GM19468 (cell line): Measurements from ENCODE around the gene RP9.

Experiments
- ATAC-seq: cut with Tn5 transposase; IDR thresholded peaks from one replicate; pipeline ENCODE4 v1.9.1; 2021; ENCODE audit warnings: mild to moderate bottlenecking, moderate library complexity, moderate number of reproducible peaks; ENCODE audit not compliant: unreplicated experiment; ENCODE audit errors: extremely low read depth

Gene RP9, protein sequence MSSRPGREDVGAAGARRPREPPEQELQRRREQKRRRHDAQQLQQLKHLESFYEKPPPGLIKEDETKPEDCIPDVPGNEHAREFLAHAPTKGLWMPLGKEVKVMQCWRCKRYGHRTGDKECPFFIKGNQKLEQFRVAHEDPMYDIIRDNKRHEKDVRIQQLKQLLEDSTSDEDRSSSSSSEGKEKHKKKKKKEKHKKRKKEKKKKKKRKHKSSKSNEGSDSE

DNA sequence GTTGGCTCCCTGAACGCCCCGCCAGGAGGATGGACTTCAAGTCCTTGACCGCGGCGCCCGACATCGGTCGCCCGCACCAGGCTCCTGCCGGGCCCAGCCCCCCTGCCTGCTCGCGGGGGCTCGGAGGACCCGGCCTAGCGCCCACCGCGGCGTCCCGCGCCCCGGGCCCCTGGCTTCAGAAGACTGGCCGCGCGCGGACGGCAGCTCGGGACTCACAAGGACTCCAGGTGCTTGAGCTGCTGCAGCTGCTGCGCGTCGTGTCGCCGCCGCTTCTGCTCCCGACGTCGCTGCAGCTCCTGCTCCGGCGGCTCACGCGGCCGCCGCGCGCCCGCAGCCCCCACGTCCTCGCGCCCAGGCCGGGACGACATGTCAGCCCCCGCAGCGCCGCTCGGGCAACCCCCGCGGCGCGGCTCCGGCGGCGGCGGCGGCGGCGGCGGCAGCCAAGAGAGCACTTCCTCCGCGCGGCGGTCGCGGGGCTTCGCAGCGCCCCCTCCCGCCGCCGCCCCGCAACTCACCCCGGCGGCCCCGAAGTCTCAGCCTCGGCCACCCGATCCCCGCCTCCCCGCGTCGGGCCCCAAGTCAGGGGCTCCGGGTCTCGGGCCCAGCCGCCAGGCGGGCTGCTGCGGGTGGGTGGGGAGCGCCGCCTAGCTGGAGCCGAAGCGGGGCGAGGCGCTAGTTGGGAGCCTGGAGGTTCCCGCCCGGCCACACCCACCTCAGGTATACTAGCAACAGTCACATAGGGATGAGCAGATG is at the start of gene RP9:
TSS of gene RP9 (minus strand) at position 400 of the 753 bp plus-strand sequence. CDS start at position 368, 32 bp downstream.
- peak; percentile 69 for ATAC-seq

DNA sequence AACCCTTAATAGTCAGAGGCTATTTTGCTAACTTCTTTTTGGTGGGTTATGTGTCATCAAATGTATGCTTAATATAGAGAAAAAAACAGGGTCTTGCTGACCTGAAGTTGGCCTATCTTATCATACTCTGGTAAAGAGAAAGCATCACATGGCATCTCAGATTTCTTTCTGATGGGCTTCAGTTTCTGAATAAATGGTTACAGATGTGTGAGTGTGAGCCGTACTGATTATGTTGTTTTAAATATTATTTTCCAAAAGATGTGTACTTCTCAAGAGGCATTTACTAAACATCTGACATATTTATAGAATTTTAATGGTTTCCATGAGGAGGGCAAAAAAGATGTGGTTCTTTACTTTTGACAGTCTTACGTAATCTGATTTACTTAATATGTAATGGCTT is 48.6 kb upstream of the RP9 start:
- no peak for ATAC-seq

- ATAC-seq = no peak
Observed at GRCh38 chr7:33157311-33157710, 48.1 kb upstream of the RP9 start.

DNA sequence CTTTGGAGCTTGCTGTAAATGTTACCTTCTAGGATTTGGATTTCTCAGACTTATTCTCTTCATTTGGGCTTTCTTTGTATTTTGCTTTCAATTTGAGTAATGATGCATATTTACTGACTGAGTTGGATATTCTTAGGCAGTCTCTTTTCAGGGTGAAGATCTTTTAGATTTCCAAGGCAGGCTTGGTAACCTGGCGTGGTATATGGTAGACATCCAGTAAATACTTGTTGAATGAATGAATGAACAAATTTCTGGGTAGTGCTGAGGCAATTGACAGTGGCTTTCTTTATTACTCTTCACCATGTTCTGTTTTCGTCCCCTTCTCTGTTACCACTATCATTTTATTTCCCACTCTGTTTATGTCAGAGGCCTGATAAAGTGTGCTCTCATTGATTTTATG is 47.2 kb upstream of the RP9 start:
- no peak for ATAC-seq

DNA sequence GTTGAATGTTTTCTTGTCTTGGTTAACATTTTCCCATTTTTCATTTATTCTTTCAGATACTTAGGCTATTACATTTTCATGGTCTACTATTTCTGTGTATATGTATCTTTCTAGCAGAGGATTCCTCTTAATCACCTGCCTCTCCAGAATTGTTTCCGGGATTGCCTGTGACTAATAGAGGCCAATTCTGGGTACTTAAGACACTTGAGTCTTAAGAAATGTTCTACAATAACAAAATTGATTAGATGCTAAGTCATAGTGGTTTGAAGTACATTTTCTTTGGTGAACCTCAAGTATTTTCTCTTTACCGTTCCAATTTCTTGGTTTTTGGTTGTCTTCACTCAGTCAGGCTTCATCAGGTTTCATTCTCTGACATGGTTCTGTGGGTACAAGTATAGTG is 46.6 kb upstream of the RP9 start:
- ATAC-seq = no peak

DNA sequence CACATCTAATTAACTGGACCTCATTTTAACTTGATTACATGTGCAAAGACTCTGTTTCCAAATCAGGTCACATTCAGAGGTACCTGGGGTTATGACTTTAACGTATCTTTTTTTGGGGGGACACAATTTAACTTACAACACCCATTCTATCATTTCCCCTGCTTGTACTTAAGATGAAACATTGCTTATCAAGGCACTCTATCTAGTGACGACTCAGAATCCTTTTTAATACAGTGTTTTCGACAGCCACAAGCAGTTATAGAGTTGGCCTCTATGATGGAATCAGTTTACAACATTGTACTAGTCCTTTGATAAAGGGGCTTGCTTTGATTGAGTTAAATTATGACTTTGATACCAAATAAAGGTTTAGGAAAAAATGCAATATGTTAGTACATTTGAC is 42.9 kb upstream of the RP9 start:
- ATAC-seq = no peak

- no peak for ATAC-seq
Observed at GRCh38 chr7:33145156-33145555, 36.0 kb upstream of the RP9 start.

DNA sequence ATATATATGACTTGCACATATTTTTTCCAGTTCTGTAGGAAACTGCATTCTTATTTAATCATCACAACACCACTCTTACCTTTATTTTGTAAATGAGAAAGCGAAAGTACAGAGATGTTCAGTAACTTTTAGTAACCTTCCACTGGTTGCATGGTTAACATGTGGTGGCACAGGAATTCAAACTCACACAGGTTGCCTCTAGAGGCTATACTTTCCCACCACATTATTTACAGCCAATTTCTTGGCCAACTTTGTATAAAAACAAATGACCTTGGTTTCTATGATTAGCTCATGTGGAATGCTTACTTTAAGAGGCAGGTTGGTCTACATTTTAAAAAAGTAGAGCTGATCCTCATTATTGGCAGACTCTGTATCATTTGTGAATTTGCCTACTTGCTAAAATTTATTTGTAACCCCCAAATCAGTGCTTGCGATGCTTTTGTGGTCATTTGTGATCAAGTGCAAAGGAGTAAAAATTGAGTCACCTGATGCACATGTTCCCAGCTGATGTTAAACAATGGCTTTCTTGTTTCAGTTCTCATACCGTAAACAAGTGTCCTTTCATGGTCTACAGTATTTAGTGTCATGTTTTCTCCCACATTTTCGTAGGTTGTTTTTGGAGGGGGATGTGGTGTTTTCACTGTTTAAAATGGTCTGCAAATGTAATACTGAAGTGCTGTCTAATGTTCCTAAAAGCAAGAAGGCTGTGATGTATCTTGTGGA is 35.0 kb upstream of the RP9 start:
- ATAC-seq = no peak

DNA sequence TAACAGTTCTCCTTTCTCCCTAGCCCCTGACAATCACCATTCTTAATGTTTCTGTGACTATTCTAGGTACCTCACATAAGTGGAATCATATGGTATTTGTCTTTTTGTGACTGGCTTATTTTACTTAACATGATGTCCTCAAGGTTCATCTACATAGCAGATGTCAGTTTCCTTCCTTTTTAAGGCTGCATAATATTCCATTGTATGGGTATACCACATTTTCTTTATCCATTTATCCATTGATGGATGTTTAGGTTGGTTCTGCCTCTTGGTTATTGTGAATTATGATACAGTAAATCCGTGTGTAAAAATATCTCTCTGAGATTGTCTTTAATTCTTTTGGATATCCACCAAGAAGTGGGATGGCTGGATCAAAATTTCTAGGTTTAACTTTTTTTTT is 33.4 kb upstream of the RP9 start:
- ATAC-seq = no peak

- ATAC-seq = no peak
Observed at GRCh38 chr7:33137103-33137502, 27.9 kb upstream of the RP9 start.

GRCh38 chr7:33130184-33130583 is 21.0 kb upstream of the RP9 start:
- no peak for ATAC-seq

DNA sequence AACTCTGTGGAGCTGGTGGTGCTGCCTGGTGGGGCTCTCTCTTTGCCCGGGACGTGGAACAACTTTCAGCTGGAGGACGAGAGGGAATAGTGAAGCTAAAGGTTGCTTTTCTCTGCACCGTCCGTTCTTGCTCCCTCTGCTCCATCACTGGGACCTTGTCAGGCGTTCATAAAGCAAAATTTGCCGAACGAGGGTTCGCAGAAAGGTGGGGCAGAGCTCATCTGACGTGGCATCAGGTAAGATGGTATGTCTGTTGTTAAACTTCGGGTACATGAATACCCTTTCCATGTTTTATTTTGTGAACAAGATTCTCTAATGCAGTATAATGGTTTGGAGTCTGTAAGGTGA is 20.6 kb upstream of the RP9 start:
- ATAC-seq = no peak

- ATAC-seq = peak; percentile 100
Observed at GRCh38 chr7:33128990-33129805, 20.0 kb upstream of the RP9 start, which contains the start of gene BBS9. TSS of gene BBS9 (plus strand) at chr7:33129564. CDS start at chr7:33146253, 16,689 bp downstream.

DNA sequence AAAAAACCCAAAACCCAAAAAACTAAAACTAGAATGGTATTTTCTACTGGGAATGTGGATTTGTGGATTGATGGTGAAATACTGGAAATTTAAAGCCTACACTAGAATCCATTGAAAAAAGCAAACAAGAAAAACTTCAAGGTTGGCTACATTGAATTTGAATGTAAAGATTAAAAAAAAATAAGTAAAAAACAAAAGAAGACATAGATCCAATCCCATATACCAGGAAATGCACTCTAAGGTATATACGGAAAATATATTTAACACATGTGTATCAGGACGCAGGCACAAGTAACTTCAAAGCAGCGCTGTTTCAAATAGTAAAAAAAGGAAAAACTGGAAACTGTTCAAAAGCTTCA is 19.4 kb upstream of the RP9 start:
- no peak for ATAC-seq

GRCh38 chr7:33127085-33127484 is 17.9 kb upstream of the RP9 start:
- ATAC-seq = no peak

- ATAC-seq = no peak
Observed at GRCh38 chr7:33118383-33118782, 9.2 kb upstream of the RP9 start.

GRCh38 chr7:33114976-33115375 is 5.8 kb upstream of the RP9 start:
- no peak for ATAC-seq

GRCh38 chr7:33111614-33112013 is 2.4 kb upstream of the RP9 start:
- ATAC-seq = no peak

- no peak for ATAC-seq
Observed at GRCh38 chr7:33109758-33110238, 594 bp upstream of the RP9 start.

DNA sequence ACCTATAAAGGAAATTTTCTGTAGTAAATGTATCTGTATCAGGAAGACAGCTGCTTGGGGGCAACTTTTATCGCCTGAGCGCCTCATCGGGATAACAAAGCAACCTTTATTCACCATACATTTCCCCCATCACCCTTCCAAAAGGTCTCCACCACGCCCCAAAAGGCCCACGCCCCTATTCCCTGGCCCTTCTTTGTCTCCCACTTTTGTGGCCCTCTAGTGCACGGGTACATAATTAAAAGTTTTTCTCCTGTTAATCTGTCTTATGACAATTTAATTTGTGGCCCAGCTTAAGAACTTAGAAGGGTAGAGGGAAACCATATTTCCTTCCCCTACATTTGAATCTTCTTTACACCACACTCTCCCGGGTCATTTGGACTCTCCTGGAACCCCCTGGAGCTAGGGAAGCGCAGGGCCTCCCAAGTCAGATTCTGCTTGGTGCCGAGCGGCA is 625 bp downstream of the RP9 start:
- no peak for ATAC-seq
